Aorta (tissue), 5 donors: Measurements from ENCODE around the gene PLA2G4A. TPM values are rescaled to one million over a fixed set of nuclear protein-coding genes. Genes with fewer than 3 reads are reported as not detected.

Source experiments
- ATAC-seq: fragments of 200-7000 bp; cut with Tn5 transposase; one replicate; pipeline ENCODE4 v1.9.1; 2022; ENCODE audit warnings: moderate library complexity; ENCODE audit not compliant: low FRiP score
- DNase-seq, 2 donors: peaks; one replicate each; pipeline ENCODE4 v3.0.0-alpha.2; 2020
- H3K27ac ChIP-seq, 2 donors: one replicate each; pipeline ENCODE4 v1.5.1; 2013; ENCODE audit warnings: low read length in 2 of 2, mild to moderate bottlenecking in 2 of 2, moderate library complexity in 2 of 2, control low read depth in 1 of 2, inconsistent platforms in 1 of 2, low read depth in 1 of 2
- H3K27me3 ChIP-seq, 2 donors: one replicate each; pipeline ENCODE4 v1.6.1; 2013; ENCODE audit warnings: control low read depth in 1 of 2, low read length in 1 of 2, mild to moderate bottlenecking in 1 of 2, moderate library complexity in 1 of 2; ENCODE audit not compliant: insufficient read depth in 2 of 2, control insufficient read depth in 1 of 2
- H3K36me3 ChIP-seq, 2 donors: one replicate each; pipeline ENCODE4 v1.6.1; 2013; ENCODE audit warnings: control low read depth in 1 of 2, low read length in 1 of 2, mild to moderate bottlenecking in 1 of 2; ENCODE audit not compliant: insufficient read depth in 2 of 2, control insufficient read depth in 1 of 2
- H3K4me1 ChIP-seq, 2 donors: one replicate each; pipeline ENCODE4 v1.6.1; 2013; ENCODE audit warnings: low read length in 2 of 2, control low read depth in 1 of 2, mild to moderate bottlenecking in 1 of 2, moderate library complexity in 1 of 2; ENCODE audit not compliant: insufficient read depth in 2 of 2, control insufficient read depth in 1 of 2
- H3K4me3 ChIP-seq, 2 donors: one replicate each; pipeline ENCODE4 v1.5.1; 2013; ENCODE audit warnings: low read length in 2 of 2, control low read depth in 1 of 2, mild to moderate bottlenecking in 1 of 2
- H3K9me3 ChIP-seq: one replicate; pipeline ENCODE4 v1.6.1; 2013; ENCODE audit warnings: mild to moderate bottlenecking, low read length; ENCODE audit not compliant: control insufficient read depth
- WGBS, 2 donors: extraction: QIAGEN DNeasy Blood & Tissue Kit; methylation state at CpG; one replicate each; pipeline ENCODE4 v1.1.7; 2013; 5-methylcytosine and 5-hydroxymethylcytosine counted together
- intact Hi-C, 2 donors: fragments of 100-400 bp; cut with DNase I; formaldehyde crosslinking; loops; one replicate each; pipeline versions ENCODE4 v1.14.2 to v1.15.0; 2022
- polyA plus RNA-seq, 2 donors: library from polyadenylated mRNA; stranded (reverse); fragments of 200-250 nt; gene quantifications; one replicate each; pipeline ENCODE4 v1.2.3, GENCODE V29; 2013
- total RNA-seq, 2 donors: library from RNA; stranded (reverse); fragmentation: NEBNext Ultra II Directional; extraction: Animal tissue kit (Norgen Biotek cat#: 25700); gene quantifications; one replicate each; pipeline ENCODE4 v1.2.1, GENCODE V29; 2021
- donor health status: healthy with polysubstance abuse.
- donor health status: Bipolar disorder and iron deficiency.
- donor health status: DM: no; HTN: no; CAD: no.
- donor health status: DM: no; HTN: no; CAD: no.
- donor health status: DM: yes; HTN: yes; CAD: no.

PLA2G4A gene
- total and polyA plus RNA-seq, 4 donors: 4.6 to 11.8 (median 7.9) TPM

DNA sequence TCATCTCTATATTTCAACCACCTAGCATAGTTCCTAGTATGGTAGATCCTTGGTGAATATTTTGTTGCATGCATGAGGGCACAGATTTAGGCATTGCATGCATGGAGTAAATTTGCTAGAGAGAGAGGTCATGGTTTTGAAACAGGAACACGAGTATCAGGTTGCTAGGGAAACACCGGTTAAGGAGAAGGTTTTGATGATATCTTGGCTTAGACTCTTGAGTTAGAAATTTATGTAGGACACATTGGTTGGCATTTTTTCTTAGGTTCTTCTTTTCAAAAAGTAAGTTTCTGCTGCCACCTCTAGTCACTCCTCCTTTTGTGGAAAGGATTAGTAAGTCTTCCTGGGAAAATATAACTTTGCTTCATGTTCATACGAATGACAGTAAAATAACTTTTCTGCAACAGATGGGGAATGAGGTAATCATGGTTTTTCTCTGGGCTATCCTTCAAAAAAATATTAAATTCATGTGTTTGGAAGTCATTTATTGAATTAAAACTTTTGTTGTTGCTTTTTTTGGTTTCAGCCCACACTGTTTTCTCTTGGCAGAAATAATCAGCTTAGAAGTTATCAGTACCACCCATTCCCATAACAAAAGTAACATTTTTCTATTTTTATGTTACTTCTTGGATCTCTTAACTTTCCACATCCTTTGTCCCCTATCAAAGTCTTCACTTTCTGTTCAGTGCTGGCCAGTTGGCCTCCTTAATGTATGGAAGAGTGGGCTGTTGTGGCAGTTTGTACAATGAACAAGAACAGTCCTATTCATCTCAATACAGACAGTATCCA is 97.3 kb downstream of the PLA2G4A start:
- peaks cover 0 to 1% of the 10 kb centered on the region in 2 donors for H3K4me1 ChIP-seq
- H3K27me3 ChIP-seq: no peaks in the 10 kb centered on the region
- DNase-seq (no peak), ATAC-seq (peak; percentile 46)
- no peaks in the 10 kb centered on the region for H3K36me3 ChIP-seq
- no peaks in the 10 kb centered on the region for H3K9me3 ChIP-seq
- no peak overlapping the region for H3K4me3 ChIP-seq
- H3K27ac ChIP-seq: no peak overlapping the region
- intact Hi-C loops: no loop called here
- 3 to 9% methylated on average over 3 of the region's 3 CpGs for WGBS, 2 donors

DNA sequence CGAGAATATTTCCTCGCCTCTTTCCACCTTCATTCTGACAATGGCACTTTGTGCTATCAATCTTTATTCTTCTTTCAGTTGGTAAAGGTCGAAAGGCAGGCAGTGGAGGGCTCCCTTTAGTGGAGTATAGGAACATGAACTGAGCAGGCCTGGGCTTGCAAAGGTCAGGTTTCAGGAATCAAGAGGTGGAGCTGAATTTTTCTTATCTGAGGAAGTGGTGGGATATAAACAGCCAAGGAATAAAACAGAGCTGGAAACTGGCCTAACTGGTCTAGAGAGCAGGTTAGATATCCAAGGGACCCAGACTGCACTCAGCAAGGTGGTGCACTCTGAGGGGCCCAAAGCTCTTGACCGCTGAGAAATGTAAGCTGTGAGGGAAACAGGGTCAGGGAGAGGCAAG is 99.1 kb downstream of the PLA2G4A start:
- intact Hi-C loops: no loop called here
- Histone ChIP-seq H3K9me3 (no peaks in the 10 kb centered on the region), H3K27me3 (no peaks in the 10 kb centered on the region), H3K4me1 (peaks cover 0 to 1% of the 10 kb centered on the region in 2 donors), H3K4me3 (no peak overlapping the region), H3K27ac (no peak overlapping the region), H3K36me3 (no peaks in the 10 kb centered on the region)
- ATAC-seq: no peak
- 94 to 97% methylated on average over 4 of the region's 4 CpGs for WGBS, 2 donors
- DNase-seq: no peak

DNA sequence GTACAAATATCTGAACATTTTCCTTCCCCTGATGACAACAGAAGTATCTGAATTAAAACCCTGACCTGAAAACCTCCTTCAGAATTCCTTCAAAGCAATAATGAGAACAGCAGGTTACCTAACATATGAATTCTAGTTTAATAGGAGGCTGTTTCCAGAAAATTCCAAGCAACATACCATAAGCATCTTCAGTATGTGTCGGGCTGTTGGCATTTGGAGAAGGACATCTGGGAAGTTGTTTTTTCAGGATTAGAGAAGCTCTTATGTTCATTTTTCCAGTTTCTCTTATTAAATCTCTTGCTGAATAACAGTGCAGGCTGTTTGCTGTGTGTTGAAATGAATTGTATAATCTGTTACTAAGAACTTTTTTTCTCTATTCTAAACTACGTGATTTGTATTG is 101.5 kb downstream of the PLA2G4A start:
- intact Hi-C loops: no loop called here
- no peak overlapping the region for H3K4me3 ChIP-seq

GRCh38 chr1:186937016-186937670 is 108.4 kb downstream of the PLA2G4A start:
- Histone ChIP-seq H3K27ac (no peak overlapping the region), H3K4me1 (no peaks in the 10 kb centered on the region), H3K9me3 (no peaks in the 10 kb centered on the region), H3K4me3 (no peak overlapping the region), H3K27me3 (no peaks in the 10 kb centered on the region), H3K36me3 (no peaks in the 10 kb centered on the region)
- no peak for DNase-seq
- intact Hi-C loops: no loop called here
- 55 to 63% methylated on average over 3 of the region's 3 CpGs for WGBS, 2 donors
- no peak for ATAC-seq

More for the DNA sequence above, 101.5 kb downstream of the PLA2G4A start:
- no peaks in the 10 kb centered on the region for H3K9me3 ChIP-seq
- H3K27me3 ChIP-seq: no peaks in the 10 kb centered on the region
- no peak overlapping the region for H3K27ac ChIP-seq
- ATAC-seq (no peak), DNase-seq (no peak)
- WGBS, 2 donors: 88 to 91% methylated on average over 2 of the region's 2 CpGs
- peaks cover 0 to 1% of the 10 kb centered on the region in 2 donors for H3K4me1 ChIP-seq
- H3K36me3 ChIP-seq: no peaks in the 10 kb centered on the region

GRCh38 chr1:186943891-186944686 is 115.3 kb downstream of the PLA2G4A start:
- Histone ChIP-seq H3K4me1 (no peaks in the 10 kb centered on the region), H3K9me3 (no peaks in the 10 kb centered on the region), H3K27ac (no peak overlapping the region), H3K4me3 (no peak overlapping the region), H3K27me3 (no peaks in the 10 kb centered on the region), H3K36me3 (no peaks in the 10 kb centered on the region)
- intact Hi-C loops: no loop called here
- no peak for ATAC-seq
- no peak for DNase-seq
- WGBS, 2 donors: 78 to 80% methylated on average over 8 of the region's 8 CpGs

GRCh38 chr1:186945146-186945545 is 116.4 kb downstream of the PLA2G4A start:
- no peak for ATAC-seq
- Histone ChIP-seq H3K4me3 (no peak overlapping the region), H3K9me3 (no peaks in the 10 kb centered on the region), H3K4me1 (no peaks in the 10 kb centered on the region), H3K36me3 (no peaks in the 10 kb centered on the region), H3K27ac (no peak overlapping the region), H3K27me3 (no peaks in the 10 kb centered on the region)
- intact Hi-C loops: no loop called here
- WGBS, 2 donors: 84 to 86% methylated on average over 4 of the region's 4 CpGs
- no peak for DNase-seq

GRCh38 chr1:186948535-186948934 is 119.8 kb downstream of the PLA2G4A start:
- Histone ChIP-seq H3K9me3 (peaks cover 1% of the 10 kb centered on the region), H3K36me3 (no peaks in the 10 kb centered on the region), H3K27ac (no peak overlapping the region), H3K4me3 (no peak overlapping the region), H3K27me3 (no peaks in the 10 kb centered on the region), H3K4me1 (no peaks in the 10 kb centered on the region)
- peak; percentile 54 for ATAC-seq
- intact Hi-C loops: no loop called here
- no peak for DNase-seq
- 59 to 65% methylated on average over 4 of the region's 4 CpGs for WGBS, 2 donors

GRCh38 chr1:186949173-186949572 is 120.4 kb downstream of the PLA2G4A start:
- no peak overlapping the region for H3K4me3 ChIP-seq
- peaks cover 1% of the 10 kb centered on the region for H3K9me3 ChIP-seq
- no peaks in the 10 kb centered on the region for H3K27me3 ChIP-seq
- intact Hi-C loops: no loop called here
- no peaks in the 10 kb centered on the region for H3K36me3 ChIP-seq
- 0 to 1% methylated on average over 1 of the region's 1 CpG for WGBS, 2 donors
- ATAC-seq (no peak), DNase-seq (no peak)
- no peaks in the 10 kb centered on the region for H3K4me1 ChIP-seq
- no peak overlapping the region for H3K27ac ChIP-seq
